Fibroblast of skin of back (primary cell): Measurements from ENCODE around the gene ACOX3.
"Not testable (repeated sequence)": the region's sequence is repeated elsewhere in the genome, so short reads cannot be mapped to it uniquely, and the experiment has no call there.

Experiments
- DNase-seq: peaks from one replicate; pipeline ENCODE4 v3.0.0-alpha.2; 2013

ACOX3 gene

GRCh38 chr4:8350841-8351461 lies 89.6 kb downstream of the ACOX3 start:
- DNase-seq = no peak

- no peak for DNase-seq
Observed at GRCh38 chr4:8350352-8350751, 90.2 kb downstream of the ACOX3 start.

- DNase-seq = no peak
Observed at GRCh38 chr4:8349664-8350236, 90.8 kb downstream of the ACOX3 start.

GRCh38 chr4:8349236-8349635 lies 91.3 kb downstream of the ACOX3 start:
- not testable (repeated sequence) for DNase-seq

GRCh38 chr4:8348071-8348470 lies 92.5 kb downstream of the ACOX3 start:
- DNase-seq = no peak

GRCh38 chr4:8347660-8348059 lies 92.9 kb downstream of the ACOX3 start:
- no peak for DNase-seq

GRCh38 chr4:8346838-8347605 lies 93.5 kb downstream of the ACOX3 start:
- no peak for DNase-seq

- DNase-seq = no peak
Observed at GRCh38 chr4:8345946-8346814, 94.3 kb downstream of the ACOX3 start.

GRCh38 chr4:8345053-8345945 lies 95.2 kb downstream of the ACOX3 start:
- no peak for DNase-seq

- peak; percentile 30 for DNase-seq
Observed at GRCh38 chr4:8344377-8344776, 96.1 kb downstream of the ACOX3 start.

GRCh38 chr4:8343967-8344331 lies 96.6 kb downstream of the ACOX3 start:
- DNase-seq = no peak

- no peak for DNase-seq
Observed at GRCh38 chr4:8343262-8343966, 97.1 kb downstream of the ACOX3 start.

- no peak for DNase-seq
Observed at GRCh38 chr4:8342651-8343261, 97.8 kb downstream of the ACOX3 start.

GRCh38 chr4:8341691-8342090 lies 98.8 kb downstream of the ACOX3 start:
- no peak for DNase-seq

- not testable (repeated sequence) for DNase-seq
Observed at GRCh38 chr4:8341281-8341680, 99.2 kb downstream of the ACOX3 start.

- no peak for DNase-seq
Observed at GRCh38 chr4:8340781-8341241, 99.7 kb downstream of the ACOX3 start.

GRCh38 chr4:8338351-8338961 lies 102.1 kb downstream of the ACOX3 start:
- DNase-seq = no peak

- peak; percentile 53 for DNase-seq
Observed at GRCh38 chr4:8336412-8337075, 104.0 kb downstream of the ACOX3 start.

GRCh38 chr4:8335848-8336247 lies 104.7 kb downstream of the ACOX3 start:
- DNase-seq = no peak
